ENCODE results near the gene LMX1B. TPM values are rescaled to one million over a fixed set of nuclear protein-coding genes. Genes with fewer than 3 reads are reported as not detected.

The LMX1B gene
- total RNA-seq, 2 donors from 2014 or later = 0.13 TPM; not detected in 1

GRCh38 chr9:126693428-126693944 lies 79.8 kb downstream of the LMX1B start:
- Histone ChIP-seq H3K36me3 (no peaks in the 10 kb centered on the region), H3K9me3 (no peaks in the 10 kb centered on the region), H3K27ac (no peak overlapping the region), H3K27me3 (peaks cover 16% of the 10 kb centered on the region), H3K4me3 (no peak overlapping the region), H3K4me1 (no peaks in the 10 kb centered on the region), H3K9ac (ENCODE audit: low read depth in 2 of 2, low read length in 2 of 2) (no peak overlapping the region)
- intact Hi-C loops (cut with DNase I) = loop anchor here (5.0 kb wide), 1 partner anchor 81 kb away; the partner anchor contains the start of gene LMX1B
- no peak for DNase-seq
- no peak for TF ChIP-seq CTCF (IDR thresholded peaks at IDR 0.05)

GRCh38 chr9:126694206-126695081 lies 80.7 kb downstream of the LMX1B start:
- Histone ChIP-seq H3K9me3 (no peaks in the 10 kb centered on the region), H3K36me3 (no peaks in the 10 kb centered on the region), H3K27ac (no peak overlapping the region), H3K4me1 (no peaks in the 10 kb centered on the region), H3K27me3 (peaks cover 8% of the 10 kb centered on the region), H3K4me3 (no peak overlapping the region), H3K9ac (ENCODE audit: low read depth in 2 of 2, low read length in 2 of 2) (no peak overlapping the region)
- DNase-seq = no peak
- no peak for TF ChIP-seq CTCF (IDR thresholded peaks at IDR 0.05)
- intact Hi-C loops (cut with DNase I) = loop anchor here (5.0 kb wide), 1 partner anchor 82 kb away; the partner anchor contains the start of gene LMX1B

- intact Hi-C loops (cut with DNase I) = no loop called here
- Histone ChIP-seq H3K9ac (ENCODE audit: low read depth in 2 of 2, low read length in 2 of 2) (no peak overlapping the region), H3K27ac (no peak overlapping the region), H3K36me3 (no peaks in the 10 kb centered on the region), H3K4me1 (no peaks in the 10 kb centered on the region), H3K9me3 (no peaks in the 10 kb centered on the region), H3K27me3 (peaks cover under 1% of the 10 kb centered on the region), H3K4me3 (no peak overlapping the region)
- DNase-seq = no peak
- no peak for TF ChIP-seq CTCF (IDR thresholded peaks at IDR 0.05)
These were observed 81.5 kb downstream of the LMX1B start for GRCh38 chr9:126695186-126695585.

GRCh38 chr9:126695701-126696400 lies 82.1 kb downstream of the LMX1B start:
- Histone ChIP-seq H3K27ac (no peak overlapping the region), H3K4me1 (no peaks in the 10 kb centered on the region), H3K27me3 (no peaks in the 10 kb centered on the region), H3K4me3 (no peak overlapping the region), H3K9me3 (no peaks in the 10 kb centered on the region), H3K9ac (ENCODE audit: low read depth in 2 of 2, low read length in 2 of 2) (no peak overlapping the region), H3K36me3 (no peaks in the 10 kb centered on the region)
- intact Hi-C loops (cut with DNase I) = no loop called here
- no peak for DNase-seq
- TF ChIP-seq CTCF (IDR thresholded peaks at IDR 0.05) = no peak

- intact Hi-C loops (cut with DNase I) = no loop called here
- H3K9ac ChIP-seq (ENCODE audit: low read depth in 2 of 2, low read length in 2 of 2) = no peak overlapping the region
- no peak overlapping the region for H3K4me3 ChIP-seq
- TF ChIP-seq CTCF (IDR thresholded peaks at IDR 0.05) = no peak
- H3K27ac ChIP-seq = no peak overlapping the region
- H3K4me1 ChIP-seq = no peaks in the 10 kb centered on the region
- H3K27me3 ChIP-seq = no peaks in the 10 kb centered on the region
- no peaks in the 10 kb centered on the region for H3K9me3 ChIP-seq
- no peaks in the 10 kb centered on the region for H3K36me3 ChIP-seq
- DNase-seq = no peak
These were observed 82.8 kb downstream of the LMX1B start for GRCh38 chr9:126696401-126697145.
